Jurkat, Clone E6-1 (cell line): ENCODE results near the gene SRSF6.
"Not testable (repeated sequence)": the region's sequence is repeated elsewhere in the genome, so short reads cannot be mapped to it uniquely, and the experiment has no call there.

Source experiments
- DNase-seq: peaks from one replicate; pipeline ENCODE4 v3.0.0-alpha.2; 2011; ENCODE audit warnings: low read depth, low spot score
- H3K4me3 ChIP-seq: 2 replicates; pipeline ENCODE4 v1.5.1; 2011; ENCODE audit warnings: mild to moderate bottlenecking, low read length, control low read depth, moderate library complexity

Gene SRSF6

DNA sequence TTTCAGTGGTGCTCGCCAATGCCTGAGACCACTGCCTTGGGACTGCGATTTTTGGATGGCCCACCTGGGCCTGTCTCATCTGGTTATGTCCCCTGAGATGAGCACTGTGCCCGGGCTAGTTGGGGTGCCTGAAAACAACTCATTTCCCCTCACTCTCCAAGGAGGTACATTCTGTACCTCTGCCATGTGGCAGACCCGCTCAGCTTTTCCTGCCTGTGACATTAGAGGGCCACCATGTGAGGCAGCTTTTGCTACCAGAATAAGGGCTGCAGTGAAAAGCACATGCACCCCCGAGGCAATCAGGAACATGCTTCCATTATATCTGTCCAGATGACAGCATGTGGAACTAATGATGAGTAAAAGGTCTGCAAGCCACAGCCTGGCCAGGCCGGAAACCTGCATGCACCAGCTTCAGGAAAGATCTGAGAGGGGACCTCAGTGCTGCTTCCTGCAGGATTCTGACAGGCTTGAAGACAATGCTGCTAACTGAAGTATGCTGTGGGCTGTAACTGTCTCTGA lies 11.3 kb upstream of the SRSF6 start:
- DNase-seq = no peak
- no peak overlapping the region for H3K4me3 ChIP-seq

DNA sequence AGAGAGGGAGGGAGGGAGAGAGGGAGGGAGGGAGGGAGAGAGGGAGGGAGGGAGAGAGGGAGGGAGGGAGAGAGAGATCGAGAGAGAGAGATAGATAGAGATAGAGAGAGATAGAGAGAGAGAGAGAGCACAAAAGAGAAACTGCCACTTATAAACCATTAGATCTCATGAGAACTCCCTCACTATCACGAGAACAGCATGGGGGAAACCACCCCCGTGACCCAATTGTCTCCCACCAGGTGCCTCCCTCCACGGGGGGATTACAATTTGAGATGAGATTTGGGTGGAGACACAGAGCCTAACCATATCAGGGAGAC lies 9.3 kb upstream of the SRSF6 start:
- not testable (repeated sequence) for H3K4me3 ChIP-seq, DNase-seq

DNA sequence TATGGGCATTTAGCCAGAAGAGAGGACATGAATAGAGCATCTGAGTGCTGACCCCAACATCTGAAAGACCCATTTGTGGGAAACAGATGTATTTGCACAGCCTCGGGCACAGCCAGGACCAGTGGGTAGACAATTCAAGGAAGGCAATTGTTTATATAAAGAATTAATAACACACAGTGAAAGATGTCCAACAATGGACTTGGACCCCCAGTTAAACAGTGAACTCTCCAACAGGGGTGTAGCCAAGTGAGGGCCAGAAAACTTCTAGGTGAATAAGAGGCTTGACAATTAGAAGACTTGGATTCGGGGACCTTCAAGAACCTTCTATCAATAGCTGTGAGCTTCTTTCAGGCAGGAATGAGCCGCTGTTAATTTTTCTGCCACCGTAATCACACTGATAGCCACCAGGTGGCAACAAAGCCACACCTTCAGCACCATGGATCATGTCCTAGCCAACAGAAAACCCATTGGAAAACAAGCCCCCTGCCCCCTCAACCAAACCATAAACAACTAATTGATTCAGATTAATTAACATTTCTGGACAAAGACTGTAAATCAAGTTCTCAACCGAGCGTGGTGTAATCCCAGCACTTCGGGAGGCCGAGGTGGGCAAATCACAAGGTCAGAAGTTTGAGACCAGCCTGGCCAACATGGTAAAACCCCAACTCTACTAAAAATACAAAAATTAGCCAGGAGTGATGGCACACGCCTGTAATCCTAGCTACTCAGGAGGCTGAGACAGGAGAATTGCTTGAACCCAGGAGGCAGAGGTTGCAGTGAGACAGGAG lies 8.8 kb upstream of the SRSF6 start:
- no peak overlapping the region for H3K4me3 ChIP-seq
- peak; percentile 47 for DNase-seq

DNA sequence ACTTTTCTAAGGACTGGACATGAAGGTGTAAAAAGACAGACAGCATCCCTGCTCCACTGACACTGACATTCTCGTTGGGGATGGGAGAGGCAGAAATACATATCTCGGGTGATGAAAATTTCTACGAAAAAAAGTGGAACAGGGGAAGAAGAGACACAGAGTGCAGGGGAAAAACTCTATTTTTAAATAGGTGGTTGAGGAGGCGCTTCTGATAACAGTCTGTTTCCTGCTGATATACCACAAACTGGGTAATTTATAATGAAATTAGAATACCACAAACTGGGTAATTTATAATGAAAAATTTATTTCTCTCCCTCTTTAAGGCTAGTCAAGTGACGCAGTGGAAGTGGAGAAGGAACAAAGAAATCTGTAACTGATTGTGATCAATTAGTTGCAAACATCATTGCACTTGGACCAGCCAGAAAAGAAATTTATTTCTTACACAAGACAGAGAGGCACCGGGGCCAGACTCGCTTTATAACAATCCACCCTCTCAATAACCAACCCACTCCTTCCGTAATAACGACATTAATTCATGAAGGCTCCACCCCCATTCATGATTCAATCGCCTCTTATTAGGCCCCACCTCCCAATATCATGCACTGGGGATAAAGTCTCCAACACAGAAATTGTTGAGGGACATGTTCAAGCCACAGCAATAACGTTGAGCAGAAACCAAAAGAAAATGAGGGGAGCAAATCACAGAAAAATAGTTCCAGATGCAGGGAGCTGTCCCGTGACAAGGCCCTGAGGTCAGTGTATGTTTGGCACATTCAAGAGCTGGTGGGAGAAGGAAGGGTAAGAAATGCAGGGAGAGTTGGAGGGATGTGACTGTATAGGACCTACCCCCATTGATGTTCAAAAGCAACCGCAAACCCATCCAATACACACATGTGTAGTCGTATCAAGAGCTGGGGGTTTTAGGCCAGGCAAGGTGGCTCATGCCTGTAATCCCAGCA lies 6.6 kb upstream of the SRSF6 start:
- no peak for DNase-seq
- H3K4me3 ChIP-seq = no peak overlapping the region

DNA sequence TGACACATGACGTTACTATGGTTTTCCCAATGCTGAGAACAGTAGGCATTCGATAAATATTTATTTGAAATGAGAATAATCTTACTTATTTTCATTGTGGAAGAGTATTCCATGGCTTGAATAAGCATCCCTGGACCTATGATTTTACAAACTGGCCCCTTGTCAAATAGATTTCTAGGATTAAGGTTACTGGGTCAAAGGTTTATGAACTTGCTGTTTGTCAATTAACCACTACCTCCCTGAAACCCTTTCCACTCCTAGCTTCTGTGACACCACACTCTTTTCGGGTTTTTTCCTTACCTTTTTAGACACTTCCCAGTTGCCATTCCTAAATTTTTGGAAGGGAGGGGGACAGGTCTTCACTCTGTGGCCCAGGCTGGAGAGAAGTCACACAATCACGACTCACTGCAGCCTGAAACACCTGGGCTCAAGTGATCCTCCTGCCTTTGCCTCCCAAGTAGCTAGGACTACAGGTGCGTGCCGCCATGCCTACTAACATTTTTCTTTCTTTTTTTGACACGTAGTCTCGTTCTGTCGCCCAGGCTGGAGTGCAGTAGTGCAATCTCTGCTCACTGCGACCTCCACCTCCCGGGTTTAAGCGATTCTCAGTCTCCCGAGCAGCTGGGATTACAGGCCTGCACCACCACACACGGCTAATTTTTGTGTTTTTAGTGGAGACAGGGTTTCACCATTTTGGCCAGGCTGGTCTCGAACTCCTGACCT lies 5.1 kb upstream of the SRSF6 start:
- H3K4me3 ChIP-seq = no peak overlapping the region
- no peak for DNase-seq

DNA sequence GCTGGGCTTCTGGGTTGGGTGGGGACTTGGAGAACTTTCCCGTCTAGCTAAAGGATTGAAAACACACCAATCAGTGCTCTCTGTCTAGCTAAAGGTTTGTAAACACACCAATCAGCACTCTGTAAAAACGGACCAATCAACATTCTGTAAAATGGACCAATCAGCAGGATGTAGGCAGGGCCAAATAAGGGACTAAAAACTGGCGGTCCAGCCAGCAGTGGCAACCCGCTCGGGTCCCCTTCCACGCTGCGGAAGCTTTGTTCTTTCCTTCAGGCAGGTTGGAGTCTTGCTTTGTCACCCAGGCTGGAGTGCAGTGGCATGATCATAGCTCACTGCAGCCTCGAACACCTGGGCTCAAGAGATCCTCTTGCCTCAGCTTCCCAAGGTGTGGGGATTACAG lies 1.4 kb upstream of the SRSF6 start:
- not testable (repeated sequence) for DNase-seq, H3K4me3 ChIP-seq

DNA sequence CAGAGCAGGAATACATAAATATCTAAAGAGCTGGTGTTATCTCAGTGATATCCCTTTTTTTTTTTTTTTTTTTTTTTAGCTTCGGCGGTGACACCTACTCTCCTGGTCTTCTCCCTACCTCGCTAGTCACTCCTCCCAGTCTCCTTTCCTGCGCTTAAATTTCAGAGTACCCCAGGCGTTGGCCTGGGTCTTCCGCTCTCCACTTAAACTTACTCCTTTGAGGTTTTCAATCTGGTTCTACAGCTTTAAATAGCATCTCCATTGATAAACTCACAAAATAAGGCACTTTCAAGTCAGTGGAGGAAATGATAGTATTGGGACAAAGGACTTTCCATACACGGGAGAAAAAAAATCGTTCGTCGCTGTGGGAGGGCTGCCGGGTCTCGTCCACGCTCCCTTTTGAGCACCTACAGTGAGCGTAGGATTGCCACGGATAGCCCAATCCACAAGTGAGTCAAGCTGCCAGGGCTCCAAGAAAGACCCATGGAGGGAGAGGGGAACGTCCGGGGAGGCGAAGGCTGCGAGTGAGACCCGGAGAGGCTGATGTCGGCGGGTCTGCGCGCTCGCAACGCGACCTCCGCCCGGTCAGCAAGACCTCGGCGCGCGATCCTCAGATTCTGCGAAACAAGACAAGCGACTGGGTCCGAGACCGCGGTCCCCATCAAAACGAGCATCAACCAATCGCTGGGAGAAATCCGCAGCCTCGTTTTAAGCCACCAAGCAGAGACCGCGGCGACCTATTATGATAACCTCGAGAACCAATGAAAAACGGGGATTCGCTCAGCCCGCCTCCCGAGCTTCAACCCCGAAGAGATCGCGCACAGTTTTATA lies 672 bp upstream of the SRSF6 start:
- peak; percentile 93 for DNase-seq
- H3K4me3 ChIP-seq = peak overlapping the region; percentile 85

DNA sequence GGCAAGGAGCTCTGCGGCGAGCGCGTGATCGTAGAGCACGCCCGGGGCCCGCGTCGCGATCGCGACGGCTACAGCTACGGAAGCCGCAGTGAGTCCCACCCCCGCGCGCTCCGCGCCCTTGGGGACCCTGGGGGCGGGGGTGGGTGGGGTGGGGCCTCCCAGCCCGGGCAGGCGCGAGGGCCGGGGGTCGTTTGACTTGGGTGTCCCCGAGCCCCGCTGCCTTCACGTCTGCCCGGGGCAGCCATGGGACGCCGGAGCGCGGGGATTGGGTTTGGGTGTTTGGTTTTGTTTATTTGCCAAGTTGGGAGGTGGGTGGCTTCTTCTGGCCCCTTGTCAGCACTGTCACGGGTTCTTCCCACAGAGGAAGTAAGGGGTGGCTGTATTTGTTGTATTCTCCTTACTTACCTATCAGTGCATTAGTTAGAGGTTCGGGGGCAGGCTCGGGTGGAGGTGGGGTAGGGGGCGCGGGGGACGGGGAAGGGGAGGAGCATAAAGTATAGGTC lies 777 bp downstream of the SRSF6 start:
- DNase-seq = no peak
- H3K4me3 ChIP-seq = peak overlapping the region; percentile 85

DNA sequence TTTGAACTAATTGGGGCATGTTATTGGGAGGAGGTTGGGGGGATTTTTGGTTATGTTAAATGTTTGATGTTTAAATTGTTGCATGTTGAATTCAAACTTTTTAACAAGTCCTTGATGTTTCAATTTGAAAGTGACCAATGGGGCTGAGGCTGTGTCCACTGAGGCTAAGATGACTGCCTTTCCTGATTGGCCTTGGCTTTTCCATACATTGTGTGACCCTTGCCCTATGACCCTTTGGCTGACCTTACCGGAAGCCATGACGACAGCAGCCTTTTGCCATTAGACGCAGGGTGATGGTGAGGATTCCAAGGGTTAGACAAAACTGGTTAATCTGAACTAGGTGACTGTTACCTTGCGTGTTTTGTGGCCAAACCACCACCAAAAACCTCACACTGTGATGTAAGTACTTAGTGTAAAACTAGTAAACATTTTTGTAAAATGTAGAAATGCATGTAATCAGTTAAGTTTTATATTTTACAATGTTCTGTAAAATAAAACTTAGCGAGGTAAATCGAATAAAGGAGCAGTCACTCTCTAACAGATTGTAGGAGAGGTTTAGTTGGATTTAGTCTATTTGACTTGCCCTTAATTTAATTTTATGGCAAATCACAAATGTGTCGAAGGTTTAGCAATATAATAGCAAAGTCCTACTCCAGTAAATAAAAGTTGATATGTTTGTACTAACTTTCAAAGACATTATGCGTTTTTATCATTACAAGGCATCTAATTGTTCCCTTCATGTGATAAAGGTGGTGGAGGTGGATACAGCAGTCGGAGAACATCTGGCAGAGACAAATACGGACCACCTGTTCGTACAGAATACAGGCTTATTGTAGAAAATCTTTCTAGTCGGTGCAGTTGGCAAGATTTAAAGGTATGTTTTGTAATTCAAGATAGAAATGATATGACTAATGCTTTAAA lies 1.6 kb downstream of the SRSF6 start:
- H3K4me3 ChIP-seq = peak overlapping the region; percentile 85
- no peak for DNase-seq

DNA sequence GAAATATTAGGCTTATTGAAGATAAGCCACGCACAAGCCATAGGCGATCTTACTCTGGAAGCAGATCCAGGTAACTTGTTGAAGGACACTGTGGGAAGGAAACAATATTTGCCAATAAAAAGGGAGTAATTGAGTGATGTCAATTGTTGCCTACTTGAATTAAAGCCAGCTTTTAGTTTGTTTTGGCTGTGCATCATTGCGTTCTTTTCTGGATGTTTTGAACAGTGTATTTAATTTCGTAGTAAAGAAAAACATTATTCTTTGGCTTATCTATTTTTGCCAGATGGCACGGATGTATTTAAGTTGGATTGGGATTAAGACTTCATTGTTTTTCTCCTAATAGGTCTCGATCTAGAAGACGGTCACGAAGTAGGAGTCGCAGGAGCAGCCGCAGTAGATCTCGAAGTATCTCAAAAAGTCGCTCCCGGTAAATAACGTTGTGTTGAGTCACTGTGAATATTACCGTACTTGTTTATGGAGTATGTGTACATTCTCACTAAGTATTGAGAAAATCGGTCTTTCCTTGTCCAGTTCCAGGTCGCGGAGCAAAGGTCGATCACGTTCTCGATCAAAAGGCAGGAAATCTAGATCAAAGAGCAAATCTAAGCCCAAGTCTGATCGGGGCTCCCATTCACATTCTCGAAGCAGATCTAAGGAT lies 2.6 kb downstream of the SRSF6 start:
- DNase-seq = no peak
- H3K4me3 ChIP-seq = no peak overlapping the region

DNA sequence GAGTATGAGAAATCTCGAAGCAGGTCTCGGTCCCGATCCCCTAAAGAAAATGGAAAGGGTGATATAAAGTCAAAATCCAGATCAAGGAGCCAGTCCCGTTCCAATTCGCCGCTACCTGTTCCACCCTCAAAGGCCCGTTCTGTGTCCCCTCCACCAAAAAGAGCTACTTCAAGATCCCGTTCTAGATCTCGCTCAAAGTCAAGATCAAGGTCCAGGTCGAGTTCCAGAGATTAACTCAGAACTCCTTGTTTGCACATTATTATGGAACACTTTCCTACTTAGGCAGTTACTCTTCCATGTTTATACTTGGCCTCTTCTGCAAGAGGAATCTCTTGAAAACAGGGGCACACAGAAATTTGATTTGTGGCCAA lies 3.1 kb downstream of the SRSF6 start:
- no peak overlapping the region for H3K4me3 ChIP-seq
- no peak for DNase-seq

DNA sequence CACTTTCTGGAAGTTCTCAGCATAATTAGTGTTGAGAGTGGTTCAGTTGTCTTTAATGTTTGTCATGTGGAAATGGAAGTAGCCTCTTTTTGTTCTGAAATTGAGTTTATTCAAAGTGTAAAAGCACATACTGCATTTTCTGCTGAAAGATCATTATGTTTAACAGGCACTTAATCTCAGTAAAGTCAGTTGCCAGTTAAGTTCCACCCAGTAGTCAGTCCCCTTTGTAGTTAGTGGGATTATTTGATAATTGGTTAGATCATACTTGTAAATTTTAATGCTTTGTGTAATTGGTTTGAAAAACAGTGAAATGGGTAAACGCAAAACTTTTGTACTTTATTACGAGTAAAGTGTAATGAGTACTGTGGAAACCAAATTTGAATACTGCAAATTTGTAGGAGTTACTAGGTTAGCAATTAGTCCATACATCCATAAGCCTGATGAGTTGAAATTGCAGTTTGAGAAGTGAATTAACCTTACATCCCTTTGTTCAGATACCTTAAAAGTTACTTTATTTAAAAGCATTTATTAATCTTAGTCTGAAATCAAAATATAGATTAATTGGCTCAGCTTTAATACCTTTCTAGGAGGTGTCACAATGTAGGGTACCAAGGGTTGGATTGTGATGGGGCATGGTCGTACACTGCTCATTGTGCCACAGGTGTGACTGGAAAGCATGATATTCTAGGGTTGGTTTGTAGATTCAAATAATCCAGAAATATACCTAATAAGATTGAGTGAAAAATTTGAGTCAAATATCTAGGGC lies 4.4 kb downstream of the SRSF6 start:
- DNase-seq = no peak
- no peak overlapping the region for H3K4me3 ChIP-seq

DNA sequence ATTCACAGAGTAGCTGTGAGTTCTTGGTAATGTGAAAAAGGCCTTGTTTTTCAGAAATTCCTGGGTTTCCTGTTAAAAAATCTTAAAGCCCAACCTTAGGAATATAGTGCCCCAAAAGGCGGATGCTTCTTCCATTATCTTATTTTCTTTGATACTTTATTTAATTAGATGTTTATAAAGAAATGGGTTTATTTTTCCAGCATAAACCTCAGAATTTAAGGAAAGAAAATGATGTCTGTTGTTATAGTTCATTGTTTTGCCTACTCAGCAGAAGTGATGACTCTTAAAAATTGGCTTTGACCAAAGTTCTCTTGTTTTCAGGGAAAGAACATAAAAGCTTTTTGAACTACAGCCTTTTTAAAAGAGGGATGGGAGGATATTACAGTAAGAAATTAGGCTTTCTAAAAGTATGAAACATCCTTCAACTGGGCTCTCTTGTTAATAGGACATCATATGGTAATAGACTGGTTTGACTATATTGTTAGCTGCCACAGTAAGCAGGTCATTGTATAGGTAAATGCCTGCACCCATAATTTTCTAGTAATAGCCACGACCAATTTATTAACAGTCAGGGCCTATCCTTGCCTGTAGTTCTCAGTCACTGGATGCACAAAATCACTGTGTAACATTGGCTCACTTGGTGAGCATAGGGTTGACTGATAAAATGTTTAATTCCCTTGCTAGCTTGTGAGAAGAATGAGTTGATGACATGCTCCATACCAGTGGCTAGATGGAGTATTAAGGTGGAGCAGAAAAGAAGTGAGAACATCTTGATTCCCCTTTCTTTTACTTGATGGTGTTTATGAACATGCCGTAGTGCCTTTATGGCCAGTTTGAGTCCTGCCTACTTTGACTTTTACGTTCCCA lies 5.2 kb downstream of the SRSF6 start:
- no peak overlapping the region for H3K4me3 ChIP-seq
- no peak for DNase-seq

DNA sequence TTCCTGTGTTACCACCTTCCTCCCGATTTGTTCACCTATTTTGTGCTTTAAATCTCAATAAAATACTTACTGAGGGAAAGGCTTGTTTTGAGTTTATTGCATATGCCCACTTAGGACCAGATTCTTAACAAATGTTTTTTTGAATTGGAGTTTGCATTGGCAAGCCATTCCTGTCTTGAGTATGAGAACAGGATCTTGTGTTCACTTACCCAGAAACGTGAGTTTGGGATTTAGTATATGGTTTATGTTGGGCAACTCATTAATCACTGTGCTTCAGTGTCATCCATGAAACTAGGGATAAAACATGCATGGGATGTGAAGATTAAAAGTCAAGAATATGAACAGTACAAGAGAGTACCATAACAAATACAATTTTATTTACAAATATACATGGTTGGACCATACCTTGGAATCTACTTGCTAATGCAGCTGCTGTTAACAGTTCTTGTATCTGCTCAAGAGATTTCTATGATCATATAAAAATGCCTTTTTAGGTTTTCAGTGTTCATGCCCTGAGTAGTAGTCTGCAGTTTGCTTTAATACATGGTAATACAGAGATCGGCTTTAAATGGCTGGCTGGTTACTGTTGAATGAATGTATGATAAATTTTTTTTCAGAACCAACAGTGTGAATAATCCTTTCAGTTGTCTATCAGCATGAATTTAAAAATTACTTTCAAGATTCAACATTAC lies 6.0 kb downstream of the SRSF6 start:
- no peak for DNase-seq
- no peak overlapping the region for H3K4me3 ChIP-seq

DNA sequence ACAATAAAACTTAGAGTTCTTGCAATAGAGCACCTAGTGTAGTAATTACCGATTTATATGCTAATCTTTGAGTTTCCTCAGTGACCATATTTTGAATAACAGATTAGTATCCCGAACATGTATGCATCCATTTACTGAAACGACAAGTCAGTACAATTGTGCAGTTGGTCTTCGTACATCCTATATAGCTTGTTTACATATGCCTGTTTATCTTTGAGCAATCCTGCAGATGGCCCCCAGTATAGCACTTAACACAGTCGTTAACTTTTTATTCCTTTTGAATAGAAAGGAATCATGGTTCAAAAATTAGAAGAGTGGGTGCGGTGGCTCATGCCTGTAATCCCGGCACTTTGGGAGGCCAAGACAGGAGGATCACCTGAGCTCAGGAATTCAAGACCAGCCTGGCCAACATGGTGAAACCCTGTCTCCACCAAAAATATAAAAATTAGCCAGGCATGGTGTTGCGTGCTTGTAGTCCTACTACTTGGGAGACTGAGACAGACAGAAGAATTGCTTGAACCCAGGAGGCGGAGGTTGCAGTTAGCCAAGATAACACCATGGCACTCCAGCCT lies 6.6 kb downstream of the SRSF6 start:
- no peak for DNase-seq
- no peak overlapping the region for H3K4me3 ChIP-seq
